HFF-Myc (cell line): Measurements from ENCODE around the gene GPR37.

ENCODE experiments used
- DNase-seq: peaks from one replicate; pipeline ENCODE4 v3.0.0-alpha.2; 2011; ENCODE audit warnings: low read depth; ENCODE audit errors: extremely low read depth
- H3K4me3 ChIP-seq: replicated peaks from 2 replicates; pipeline ENCODE4 v1.5.1; 2011; ENCODE audit warnings: low read depth, mild to moderate bottlenecking, control low read depth, low read length
- TF ChIP-seq, protein P1 (sequence below): IDR thresholded peaks from 2 replicates; pipeline ENCODE4 v1.5.1; 2012; ENCODE audit warnings: mild to moderate bottlenecking, low read depth, low read length, control low read depth; ENCODE audit errors: missing control alignments

GPR37 gene

GRCh38 chr7:124722292-124722691 is 43.3 kb downstream of the GPR37 start:
- TF ChIP-seq, protein P1, sequence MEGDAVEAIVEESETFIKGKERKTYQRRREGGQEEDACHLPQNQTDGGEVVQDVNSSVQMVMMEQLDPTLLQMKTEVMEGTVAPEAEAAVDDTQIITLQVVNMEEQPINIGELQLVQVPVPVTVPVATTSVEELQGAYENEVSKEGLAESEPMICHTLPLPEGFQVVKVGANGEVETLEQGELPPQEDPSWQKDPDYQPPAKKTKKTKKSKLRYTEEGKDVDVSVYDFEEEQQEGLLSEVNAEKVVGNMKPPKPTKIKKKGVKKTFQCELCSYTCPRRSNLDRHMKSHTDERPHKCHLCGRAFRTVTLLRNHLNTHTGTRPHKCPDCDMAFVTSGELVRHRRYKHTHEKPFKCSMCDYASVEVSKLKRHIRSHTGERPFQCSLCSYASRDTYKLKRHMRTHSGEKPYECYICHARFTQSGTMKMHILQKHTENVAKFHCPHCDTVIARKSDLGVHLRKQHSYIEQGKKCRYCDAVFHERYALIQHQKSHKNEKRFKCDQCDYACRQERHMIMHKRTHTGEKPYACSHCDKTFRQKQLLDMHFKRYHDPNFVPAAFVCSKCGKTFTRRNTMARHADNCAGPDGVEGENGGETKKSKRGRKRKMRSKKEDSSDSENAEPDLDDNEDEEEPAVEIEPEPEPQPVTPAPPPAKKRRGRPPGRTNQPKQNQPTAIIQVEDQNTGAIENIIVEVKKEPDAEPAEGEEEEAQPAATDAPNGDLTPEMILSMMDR, result no peak
- no peak for DNase-seq
- no peak overlapping the region for H3K4me3 ChIP-seq

GRCh38 chr7:124720195-124720594 is 45.4 kb downstream of the GPR37 start:
- H3K4me3 ChIP-seq, result no peak overlapping the region
- DNase-seq, result no peak
- TF ChIP-seq, protein P1, result no peak

- no peak overlapping the region for H3K4me3 ChIP-seq
- TF ChIP-seq, protein P1, result no peak
- DNase-seq, result no peak
Measured at GRCh38 chr7:124718032-124718766, 47.4 kb downstream of the GPR37 start.

- no peak for DNase-seq
- TF ChIP-seq, protein P1, result no peak
- no peak overlapping the region for H3K4me3 ChIP-seq
Measured at GRCh38 chr7:124716894-124717293, 48.7 kb downstream of the GPR37 start.

GRCh38 chr7:124713086-124713485 is 52.5 kb downstream of the GPR37 start:
- DNase-seq, result no peak
- no peak overlapping the region for H3K4me3 ChIP-seq
- TF ChIP-seq, protein P1, result no peak

- H3K4me3 ChIP-seq, result no peak overlapping the region
- TF ChIP-seq, protein P1, result no peak
- DNase-seq, result no peak
Measured at GRCh38 chr7:124712017-124712416, 53.6 kb downstream of the GPR37 start.

DNA sequence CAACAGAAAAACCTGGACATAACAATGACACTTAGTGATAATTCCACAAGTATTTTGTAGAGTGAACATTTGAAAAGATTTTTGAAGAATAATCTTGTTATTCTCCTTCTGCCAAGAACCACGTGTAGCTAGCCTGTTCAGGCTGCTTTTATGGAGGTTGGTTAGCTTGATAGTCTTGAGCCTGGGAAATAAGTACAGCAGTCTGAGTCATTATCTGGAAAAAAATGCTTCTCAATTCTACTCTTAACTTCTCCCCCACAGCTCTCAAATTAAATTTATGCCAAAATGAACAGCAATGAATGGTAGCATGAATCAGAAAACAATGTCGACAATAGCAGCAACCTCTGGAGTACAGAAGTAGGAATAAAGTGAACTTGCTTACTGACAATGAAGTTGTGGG is 63.2 kb downstream of the GPR37 start:
- TF ChIP-seq, protein P1, result no peak
- no peak overlapping the region for H3K4me3 ChIP-seq
- no peak for DNase-seq
